NB4 (cell line): ENCODE data around the gene KSR1.

Experiments
- CTCF ChIP-seq: IDR thresholded peaks from one replicate; pipeline ENCODE4 v1.5.1; 2012; ENCODE audit warnings: low read depth, low read length
- POLR2A ChIP-seq: IDR thresholded peaks from 2 replicates; pipeline ENCODE4 v1.6.1; 2011; ENCODE audit warnings: mild to moderate bottlenecking; ENCODE audit not compliant: insufficient read length; ENCODE audit errors: extremely low read depth

- TF ChIP-seq CTCF (no peak), POLR2A (no peak)
Measured at GRCh38 chr17:27407916-27408864, 48.1 kb upstream of the KSR1 start.
